ENCODE measurements around the gene PTPRK.

The PTPRK gene

GRCh38 chr6:128246472-128247260, 273.7 kb downstream of the PTPRK start:
- no peak overlapping the region for H3K4me3 ChIP-seq (ENCODE audit: low read depth, low read length)

GRCh38 chr6:128244751-128245405, 275.5 kb downstream of the PTPRK start:
- no peak for DNase-seq (ENCODE audit: low read depth)
- no peak for TF ChIP-seq CTCF (IDR thresholded peaks at IDR 0.05; ENCODE audit: control insufficient read depth, extremely low read depth, insufficient read depth)
- no peak overlapping the region for H3K4me3 ChIP-seq (ENCODE audit: low read depth, low read length)

More at GRCh38 chr6:128246472-128247260, 273.7 kb downstream of the PTPRK start:
- no peak for DNase-seq (ENCODE audit: low read depth)
- no peak for TF ChIP-seq CTCF (IDR thresholded peaks at IDR 0.05; ENCODE audit: control insufficient read depth, extremely low read depth, insufficient read depth)

GRCh38 chr6:128242765-128243403, 277.5 kb downstream of the PTPRK start:
- no peak for DNase-seq (ENCODE audit: low read depth)
- no peak overlapping the region for H3K4me3 ChIP-seq (ENCODE audit: low read depth, low read length)
- TF ChIP-seq CTCF (IDR thresholded peaks at IDR 0.05; ENCODE audit: control insufficient read depth, extremely low read depth, insufficient read depth): no peak

GRCh38 chr6:128241216-128241615, 279.2 kb downstream of the PTPRK start:
- no peak for TF ChIP-seq CTCF (IDR thresholded peaks at IDR 0.05; ENCODE audit: control insufficient read depth, extremely low read depth, insufficient read depth)
- no peak overlapping the region for H3K4me3 ChIP-seq (ENCODE audit: low read depth, low read length)
- no peak for DNase-seq (ENCODE audit: low read depth)

GRCh38 chr6:128240024-128240428, 280.4 kb downstream of the PTPRK start:
- no peak for TF ChIP-seq CTCF (IDR thresholded peaks at IDR 0.05; ENCODE audit: control insufficient read depth, extremely low read depth, insufficient read depth)
- no peak overlapping the region for H3K4me3 ChIP-seq (ENCODE audit: low read depth, low read length)
- DNase-seq (ENCODE audit: low read depth): no peak

- no peak for TF ChIP-seq CTCF (IDR thresholded peaks at IDR 0.05; ENCODE audit: control insufficient read depth, extremely low read depth, insufficient read depth)
- DNase-seq (ENCODE audit: low read depth): no peak
- H3K4me3 ChIP-seq (ENCODE audit: low read depth, low read length): no peak overlapping the region
Measured at GRCh38 chr6:128239146-128239545, 281.3 kb downstream of the PTPRK start.

All from LNCaP clone FGC (cell line).